ENCODE results near the gene LMOD1. TPM values are rescaled to one million over a fixed set of nuclear protein-coding genes. Genes with fewer than 3 reads are reported as not detected.

Gene LMOD1
- total RNA-seq, 1 experiment from 2014 or later = not detected

DNA sequence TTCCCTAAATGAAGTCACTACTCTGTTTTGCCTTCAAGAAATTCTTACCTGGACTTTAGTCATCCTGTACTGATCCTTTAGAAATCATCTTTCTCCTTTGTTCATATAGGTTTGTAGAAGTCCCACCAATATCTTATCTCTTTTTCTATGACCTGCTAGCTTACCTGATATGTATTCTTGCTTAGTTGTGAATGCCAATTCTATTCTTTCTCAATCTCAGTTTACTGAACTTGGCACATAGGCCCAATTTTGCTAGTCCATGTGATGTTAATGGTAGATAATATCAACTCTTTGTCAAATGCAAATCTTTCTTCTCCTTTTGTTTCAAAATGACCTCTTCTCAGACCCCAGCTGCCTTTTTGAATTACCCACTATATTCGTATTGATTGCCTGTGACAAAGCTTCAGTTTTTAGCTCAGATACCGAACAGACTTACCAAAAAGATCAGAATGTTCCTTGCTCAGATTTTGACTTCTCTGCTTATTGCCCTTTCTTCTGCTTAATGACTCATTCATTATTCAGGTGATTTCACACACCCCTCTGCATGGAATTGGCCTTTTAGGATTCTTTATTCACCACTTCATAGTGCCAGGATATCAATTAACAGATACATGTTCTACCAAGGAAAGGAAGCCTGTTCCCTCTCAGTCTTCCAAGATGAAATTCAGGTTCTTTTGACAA lies 96.8 kb downstream of the LMOD1 start:
- no peak for DNase-seq (ENCODE audit: low read depth, low spot score)
- in situ Hi-C loops (cut with HindIII; ENCODE audit: low pct_unique_long_range_greater_than_20kb, low sequenced_read_pairs) = no loop called here

GRCh38 chr1:201848230-201848629 lies 98.1 kb downstream of the LMOD1 start:
- in situ Hi-C loops (cut with HindIII; ENCODE audit: low pct_unique_long_range_greater_than_20kb, low sequenced_read_pairs) = no loop called here
- DNase-seq (ENCODE audit: low read depth, low spot score) = no peak

GRCh38 chr1:201847150-201847549 lies 99.2 kb downstream of the LMOD1 start:
- DNase-seq (ENCODE audit: low read depth, low spot score) = no peak
- in situ Hi-C loops (cut with HindIII; ENCODE audit: low pct_unique_long_range_greater_than_20kb, low sequenced_read_pairs) = no loop called here

Small RNA genes lying within 50 kb of the gene (small RNA-seq; reads per million reads assigned to genes)
- gene MIR6739 (0 reads per million in 2 experiments), gene RF00156 (0 reads per million in 2 experiments)

Other genes starting within 250 kb of the LMOD1 start
- gene IPO9, start 117.4 kb downstream of the LMOD1 start, total RNA-seq (2014; rRNA removed; shearing (Covaris generic)) = 20.8 and 29.3 TPM in 2 replicates
- 34.1 and 35.0 TPM in 2 replicates for gene SHISA4, start 57.6 kb downstream of the LMOD1 start, total RNA-seq (2014; rRNA removed; shearing (Covaris generic))
- 112 and 114 TPM in 2 replicates for gene TIMM17A, start 9.0 kb upstream of the LMOD1 start, total RNA-seq (2014; rRNA removed; shearing (Covaris generic))
- 61.4 and 63.8 TPM in 2 replicates for gene RNPEP, start 36.1 kb upstream of the LMOD1 start, total RNA-seq (2014; rRNA removed; shearing (Covaris generic))
- gene ELF3, start 64.0 kb upstream of the LMOD1 start, total RNA-seq (2014; rRNA removed; shearing (Covaris generic)) = 0.13 TPM in 1 of 2 replicates, not detected in the other
- not detected in 2 replicates for gene GPR37L1, start 176.4 kb upstream of the LMOD1 start, total RNA-seq (2014; rRNA removed; shearing (Covaris generic))
- 33.2 and 33.5 TPM in 2 replicates for gene ARL8A, start 198.2 kb upstream of the LMOD1 start, total RNA-seq (2014; rRNA removed; shearing (Covaris generic))
- not detected in 2 replicates for gene PTPN7, start 214.1 kb upstream of the LMOD1 start, total RNA-seq (2014; rRNA removed; shearing (Covaris generic))
- not detected in 2 replicates for gene LGR6, start 247.3 kb upstream of the LMOD1 start, total RNA-seq (2014; rRNA removed; shearing (Covaris generic))